HG02588 (cell line): Measurements from ENCODE around the gene MARS1.
"Not testable (repeated sequence)": the region's sequence is repeated elsewhere in the genome, so short reads cannot be mapped to it uniquely, and the experiment has no call there.

ENCODE experiments used
- ATAC-seq: cut with Tn5 transposase; IDR thresholded peaks from one replicate; pipeline ENCODE4 v1.9.1; 2021; ENCODE audit warnings: mild to moderate bottlenecking, moderate library complexity; ENCODE audit not compliant: unreplicated experiment

The MARS1 gene

GRCh38 chr12:57487597-57488401, at the start of gene MARS1:
TSS of gene MARS1 (plus strand) at chr12:57488068. CDS start at chr12:57488091, 23 bp downstream.
- peak; percentile 92 for ATAC-seq

GRCh38 chr12:57438400-57438799, 49.5 kb upstream of the MARS1 start:
- no peak for ATAC-seq

GRCh38 chr12:57439762-57440266, 48.1 kb upstream of the MARS1 start:
- no peak for ATAC-seq

- not testable (repeated sequence) for ATAC-seq
Measured at GRCh38 chr12:57441393-57441792, 46.5 kb upstream of the MARS1 start.

- ATAC-seq: no peak
Measured at GRCh38 chr12:57441846-57442427, 45.9 kb upstream of the MARS1 start.

GRCh38 chr12:57444337-57444736, 43.5 kb upstream of the MARS1 start:
- ATAC-seq: not testable (repeated sequence)

GRCh38 chr12:57444744-57445143, 43.1 kb upstream of the MARS1 start:
- no peak for ATAC-seq

GRCh38 chr12:57446292-57446960, 41.4 kb upstream of the MARS1 start:
- ATAC-seq: no peak

GRCh38 chr12:57448669-57449068, 39.2 kb upstream of the MARS1 start:
- no peak for ATAC-seq

GRCh38 chr12:57449375-57449774, 38.5 kb upstream of the MARS1 start:
- no peak for ATAC-seq

- ATAC-seq: no peak
Measured at GRCh38 chr12:57450057-57450456, 37.8 kb upstream of the MARS1 start.

- no peak for ATAC-seq
Measured at GRCh38 chr12:57451233-57451778, 36.6 kb upstream of the MARS1 start.

- ATAC-seq: no peak
Measured at GRCh38 chr12:57452181-57452936, 35.5 kb upstream of the MARS1 start.

- ATAC-seq: no peak
Measured at GRCh38 chr12:57452937-57453509, 34.8 kb upstream of the MARS1 start.

GRCh38 chr12:57454213-57454565, 33.7 kb upstream of the MARS1 start:
- ATAC-seq: no peak

GRCh38 chr12:57454566-57455373, 33.1 kb upstream of the MARS1 start, which contains the start of gene INHBE:
TSS of gene INHBE (plus strand) at chr12:57455307. CDS start at chr12:57455537, 230 bp downstream.
- no peak for ATAC-seq

- no peak for ATAC-seq
Measured at GRCh38 chr12:57455374-57456144, 32.3 kb upstream of the MARS1 start.

GRCh38 chr12:57456145-57456700, 31.6 kb upstream of the MARS1 start:
- ATAC-seq: peak; percentile 33
